ENCODE results near the gene SLIT3.

SLIT3 gene

DNA sequence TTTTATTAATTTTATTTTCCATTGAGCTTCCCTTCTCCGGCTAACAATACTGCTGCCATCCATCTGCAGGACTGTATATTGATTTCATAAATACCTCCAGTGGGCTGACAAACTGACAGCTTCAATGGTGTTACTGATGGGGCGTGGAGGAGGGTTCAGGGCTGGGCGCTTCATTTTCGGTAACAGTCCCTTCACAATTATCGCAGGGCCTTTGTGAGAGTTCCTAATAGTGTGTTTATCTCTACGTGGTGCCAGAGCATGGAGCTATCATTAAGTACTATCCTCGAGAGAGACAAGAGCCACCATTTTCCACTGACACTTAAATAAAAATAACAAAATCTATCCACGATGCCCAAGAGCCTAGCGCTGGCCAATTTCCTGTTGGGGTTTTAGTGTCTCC lies 414.8 kb downstream of the SLIT3 start:
- TF ChIP-seq, protein P1, sequence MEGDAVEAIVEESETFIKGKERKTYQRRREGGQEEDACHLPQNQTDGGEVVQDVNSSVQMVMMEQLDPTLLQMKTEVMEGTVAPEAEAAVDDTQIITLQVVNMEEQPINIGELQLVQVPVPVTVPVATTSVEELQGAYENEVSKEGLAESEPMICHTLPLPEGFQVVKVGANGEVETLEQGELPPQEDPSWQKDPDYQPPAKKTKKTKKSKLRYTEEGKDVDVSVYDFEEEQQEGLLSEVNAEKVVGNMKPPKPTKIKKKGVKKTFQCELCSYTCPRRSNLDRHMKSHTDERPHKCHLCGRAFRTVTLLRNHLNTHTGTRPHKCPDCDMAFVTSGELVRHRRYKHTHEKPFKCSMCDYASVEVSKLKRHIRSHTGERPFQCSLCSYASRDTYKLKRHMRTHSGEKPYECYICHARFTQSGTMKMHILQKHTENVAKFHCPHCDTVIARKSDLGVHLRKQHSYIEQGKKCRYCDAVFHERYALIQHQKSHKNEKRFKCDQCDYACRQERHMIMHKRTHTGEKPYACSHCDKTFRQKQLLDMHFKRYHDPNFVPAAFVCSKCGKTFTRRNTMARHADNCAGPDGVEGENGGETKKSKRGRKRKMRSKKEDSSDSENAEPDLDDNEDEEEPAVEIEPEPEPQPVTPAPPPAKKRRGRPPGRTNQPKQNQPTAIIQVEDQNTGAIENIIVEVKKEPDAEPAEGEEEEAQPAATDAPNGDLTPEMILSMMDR (IDR thresholded peaks at IDR 0.05; ENCODE audit: low read depth, low read length): no peak
- no peak overlapping the region for H3K4me3 ChIP-seq (ENCODE audit: low read depth, low read length)

DNA sequence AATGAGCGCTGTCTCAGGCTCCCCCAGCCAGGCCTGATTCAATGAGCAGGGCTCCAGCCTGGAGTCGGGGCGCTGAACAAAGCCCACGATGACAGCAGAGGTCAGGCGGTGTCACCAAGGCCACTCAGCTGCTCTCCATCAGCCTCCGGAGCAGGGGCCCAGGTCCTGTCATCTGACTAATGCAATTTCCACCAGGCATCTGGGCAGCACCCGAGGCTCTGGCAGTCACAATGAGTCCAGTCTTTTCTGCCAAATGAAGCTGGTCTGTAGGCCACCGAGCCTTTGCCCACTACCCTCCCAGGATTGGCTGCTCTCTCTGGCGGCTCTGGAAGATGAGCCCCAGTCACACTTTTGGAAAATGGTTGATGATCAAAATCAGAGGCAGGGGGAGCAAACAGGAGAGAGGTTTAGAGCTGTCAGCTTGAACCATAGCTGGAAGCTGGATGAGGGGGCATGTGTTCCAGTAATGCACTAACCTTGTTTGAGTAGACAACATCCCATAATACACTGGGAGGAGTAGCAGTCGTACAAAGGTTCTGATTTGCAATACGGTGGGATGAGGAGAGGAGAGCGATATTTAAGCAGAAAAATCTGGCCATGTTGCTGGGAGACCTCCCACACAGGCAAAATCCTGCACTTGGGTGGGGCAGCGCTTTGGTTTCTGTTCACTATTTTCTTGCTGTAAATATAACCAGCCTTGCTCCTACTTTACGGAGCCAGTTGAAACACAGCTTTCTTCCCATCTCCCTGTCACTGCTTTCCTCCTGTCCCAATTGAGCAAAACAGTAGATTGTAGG lies 415.4 kb downstream of the SLIT3 start:
- H3K4me3 ChIP-seq (ENCODE audit: low read depth, low read length): no peak overlapping the region
- TF ChIP-seq, protein P1 (IDR thresholded peaks at IDR 0.05; ENCODE audit: low read depth, low read length): no peak

DNA sequence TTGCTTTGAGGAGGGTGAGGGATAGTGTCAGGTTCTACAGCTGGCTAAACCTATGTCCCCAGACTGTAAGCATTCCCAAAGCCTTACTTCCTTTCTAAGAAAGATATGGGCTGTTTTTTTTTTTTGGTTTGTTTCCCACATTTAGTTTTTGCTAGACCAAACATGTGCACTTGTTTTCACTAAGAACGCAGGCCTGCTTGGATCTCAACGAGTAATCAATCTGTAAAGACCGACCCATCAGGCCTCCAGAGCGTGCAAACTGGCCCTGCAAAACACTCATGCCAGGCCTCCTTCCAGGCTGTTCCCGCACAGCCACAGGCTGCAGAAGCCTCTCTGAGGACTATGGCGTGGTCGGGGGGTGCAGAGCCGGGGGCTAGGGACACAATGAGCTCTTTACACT lies 416.9 kb downstream of the SLIT3 start:
- no peak overlapping the region for H3K4me3 ChIP-seq (ENCODE audit: low read depth, low read length)
- TF ChIP-seq, protein P1 (IDR thresholded peaks at IDR 0.05; ENCODE audit: low read depth, low read length): no peak

DNA sequence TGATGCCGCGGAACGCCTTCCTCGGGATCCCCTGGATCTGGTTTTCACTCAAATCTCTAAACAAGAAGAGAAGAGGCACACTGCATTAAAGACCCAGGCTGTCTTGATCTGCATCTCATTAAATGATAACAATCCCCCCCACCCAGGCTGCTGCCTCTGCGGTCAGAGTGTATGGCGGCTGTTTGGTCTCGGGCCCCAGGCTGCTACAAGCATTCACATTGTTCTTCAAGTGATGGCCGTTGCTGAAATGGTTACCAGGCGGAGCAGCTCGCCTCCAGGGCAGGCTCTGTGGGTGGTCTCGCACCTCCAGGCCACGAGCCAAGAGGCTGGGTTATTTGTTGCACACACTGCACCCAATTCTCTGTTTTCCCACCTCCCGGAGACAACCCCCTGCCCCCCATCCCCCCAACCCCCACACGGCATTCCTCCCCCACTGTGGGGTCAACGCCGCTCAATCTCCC lies 417.6 kb downstream of the SLIT3 start:
- no peak overlapping the region for H3K4me3 ChIP-seq (ENCODE audit: low read depth, low read length)
- TF ChIP-seq, protein P1 (IDR thresholded peaks at IDR 0.05; ENCODE audit: low read depth, low read length): no peak

DNA sequence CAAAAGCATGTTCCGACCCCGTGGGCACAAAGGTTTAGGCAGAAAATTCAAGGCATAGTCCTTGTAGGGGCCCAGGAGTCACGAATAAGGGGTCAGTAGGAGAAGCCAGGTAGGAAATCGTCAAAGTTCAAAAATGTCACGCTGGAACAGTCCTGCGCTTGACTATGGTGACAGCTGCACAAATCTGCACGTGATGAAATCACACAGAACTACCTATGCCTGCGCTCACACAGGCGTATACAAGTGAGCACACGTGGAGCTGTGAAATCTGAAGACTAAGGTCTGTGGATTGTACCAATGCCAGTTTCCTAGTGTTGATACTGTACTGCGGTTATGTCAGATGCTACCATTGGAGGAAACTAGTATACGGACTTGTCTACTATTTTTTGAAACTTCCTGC lies 418.7 kb downstream of the SLIT3 start:
- TF ChIP-seq, protein P1 (IDR thresholded peaks at IDR 0.05; ENCODE audit: low read depth, low read length): no peak
- H3K4me3 ChIP-seq (ENCODE audit: low read depth, low read length): no peak overlapping the region

DNA sequence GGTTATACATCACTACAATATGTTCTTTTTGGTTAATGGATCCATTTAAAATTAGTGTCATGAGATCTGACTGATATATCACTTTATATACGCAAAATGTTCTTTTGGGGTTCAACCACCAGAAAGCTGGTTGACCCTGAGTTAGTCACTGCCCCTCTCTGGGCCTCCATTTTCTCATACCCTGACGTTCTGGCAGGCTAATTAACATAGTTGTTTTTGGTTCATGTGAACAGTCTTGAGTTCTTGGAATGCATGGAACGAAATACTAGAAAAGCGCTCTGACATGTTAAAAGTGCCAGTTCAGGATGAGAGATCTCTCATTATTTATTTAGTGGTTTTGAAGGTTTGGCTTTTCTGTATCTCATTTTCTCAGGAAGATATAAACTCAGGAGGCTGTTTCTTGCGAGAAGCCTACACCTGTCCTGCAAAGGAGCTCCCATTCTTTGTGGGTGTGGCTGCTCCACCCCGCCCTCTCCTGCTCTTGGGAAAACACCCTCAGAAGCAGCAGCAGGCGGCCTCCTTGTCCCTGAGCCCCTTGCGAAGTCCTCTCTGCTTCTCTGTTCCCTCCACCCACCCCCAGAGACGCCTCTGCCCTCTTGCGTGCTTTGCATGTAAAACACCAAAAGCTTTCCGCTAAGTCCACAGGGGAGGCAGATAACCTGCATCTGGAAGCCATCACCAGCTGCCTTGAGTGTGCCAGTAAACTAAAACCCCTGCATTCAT lies 419.4 kb downstream of the SLIT3 start:
- TF ChIP-seq, protein P1 (IDR thresholded peaks at IDR 0.05; ENCODE audit: low read depth, low read length): no peak
- H3K4me3 ChIP-seq (ENCODE audit: low read depth, low read length): no peak overlapping the region

DNA sequence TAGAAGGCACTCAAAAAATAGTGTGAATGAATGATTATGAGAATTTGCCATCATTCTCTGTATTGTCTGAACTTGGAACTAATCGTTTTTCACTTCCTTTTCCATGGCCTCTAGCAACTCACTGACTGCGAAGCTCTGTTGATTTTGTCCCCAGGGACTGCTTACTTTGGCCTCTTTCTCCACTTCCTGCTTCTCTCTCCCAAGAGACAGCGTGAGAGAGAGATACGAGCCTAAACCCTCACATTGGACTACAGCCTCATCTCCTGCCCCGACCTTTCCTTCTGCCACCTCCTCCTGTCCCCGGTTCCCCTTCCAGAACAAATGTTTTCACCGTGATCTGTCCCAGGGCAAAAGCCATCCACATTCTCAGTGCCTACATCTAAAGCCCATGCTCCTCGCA lies 421.0 kb downstream of the SLIT3 start:
- H3K4me3 ChIP-seq (ENCODE audit: low read depth, low read length): no peak overlapping the region

More for the DNA sequence above, 421.0 kb downstream of the SLIT3 start:
- TF ChIP-seq, protein P1 (IDR thresholded peaks at IDR 0.05; ENCODE audit: low read depth, low read length): no peak

Data from WI38 (cell line).